ENCODE results near the gene OGT.
A peak's percentile ranks its signal among the peaks of the same experiment; 100 is the strongest.
"Not testable (repeated sequence)": the region's sequence is repeated elsewhere in the genome, so short reads cannot be mapped to it uniquely, and the experiment has no call there.

The OGT gene

DNA sequence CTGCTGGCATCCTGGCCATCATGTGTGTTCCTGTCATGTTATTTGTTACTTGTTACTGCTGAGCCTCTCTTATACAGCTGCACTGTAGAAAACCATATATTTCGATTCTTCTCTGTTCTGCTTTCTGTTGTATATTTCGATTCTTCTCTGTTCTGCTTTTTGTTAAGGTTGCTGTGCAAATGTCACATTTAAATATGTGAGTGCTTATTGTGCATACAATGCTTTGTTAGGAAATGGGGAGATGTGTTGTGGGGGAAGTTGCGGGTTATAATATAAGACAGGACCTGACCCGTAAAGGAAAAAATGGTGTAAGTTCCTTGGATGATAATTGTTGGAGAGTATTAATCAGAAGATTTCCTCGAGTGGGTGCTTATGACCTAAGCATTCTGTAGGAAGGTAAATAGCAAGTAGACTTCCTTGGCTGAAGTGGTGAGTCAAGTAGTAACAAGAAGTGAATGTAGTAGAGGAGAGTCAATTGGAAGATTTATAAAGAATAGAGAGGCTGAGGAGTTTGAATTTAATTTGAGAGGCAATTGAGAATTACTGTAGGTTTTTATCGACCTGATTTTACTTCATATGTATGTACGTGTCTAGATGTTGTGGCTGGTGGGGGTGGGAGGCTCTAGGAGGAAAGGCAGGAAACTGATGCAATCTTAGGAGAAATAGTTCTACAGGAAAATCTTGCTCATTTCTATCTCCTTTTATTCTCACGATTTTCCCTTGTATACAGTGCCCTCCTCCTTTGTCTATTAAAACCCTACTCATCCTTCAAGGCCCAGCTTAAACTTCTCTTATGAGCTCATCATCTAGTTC is 8.5 kb downstream of the OGT start:
- DNase-seq: peak; percentile 21

DNA sequence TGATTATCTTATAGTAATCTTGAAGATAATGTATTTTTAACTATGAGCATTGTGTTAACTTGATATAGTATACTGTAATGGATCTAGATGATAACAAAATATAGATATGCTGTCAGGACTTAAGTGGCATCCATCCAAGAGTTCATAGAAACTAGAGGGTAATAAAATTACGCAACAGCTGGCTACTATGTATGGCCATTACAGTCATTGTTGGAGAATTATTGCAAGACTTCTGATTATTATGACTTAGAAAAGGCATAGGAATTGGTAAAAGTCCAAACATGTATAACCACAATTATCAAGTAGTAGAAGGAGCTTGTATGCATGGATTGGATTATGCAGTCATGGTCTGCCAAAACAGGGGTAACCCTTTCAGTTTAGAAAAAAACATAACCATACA is 9.5 kb downstream of the OGT start:
- DNase-seq: peak; percentile 19

DNA sequence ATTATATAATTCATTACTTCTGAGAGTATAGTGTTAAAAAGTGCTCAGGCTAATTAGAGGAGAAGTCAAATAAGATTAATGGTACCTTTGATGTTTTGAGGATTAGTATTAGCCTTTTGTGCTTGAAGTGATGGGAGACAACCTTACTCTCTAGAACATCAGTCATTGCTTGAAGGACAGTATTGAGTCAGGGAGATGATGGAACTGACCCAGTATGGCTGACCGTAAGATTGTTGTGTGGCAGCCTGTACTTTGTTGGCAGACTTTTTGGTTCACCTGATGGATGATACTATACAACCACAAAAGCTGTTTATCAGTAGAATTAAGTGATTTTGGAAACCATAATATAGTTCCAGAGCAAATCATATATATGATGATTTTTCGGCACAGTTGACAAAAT is 9.9 kb downstream of the OGT start:
- peak; percentile 50 for DNase-seq

DNA sequence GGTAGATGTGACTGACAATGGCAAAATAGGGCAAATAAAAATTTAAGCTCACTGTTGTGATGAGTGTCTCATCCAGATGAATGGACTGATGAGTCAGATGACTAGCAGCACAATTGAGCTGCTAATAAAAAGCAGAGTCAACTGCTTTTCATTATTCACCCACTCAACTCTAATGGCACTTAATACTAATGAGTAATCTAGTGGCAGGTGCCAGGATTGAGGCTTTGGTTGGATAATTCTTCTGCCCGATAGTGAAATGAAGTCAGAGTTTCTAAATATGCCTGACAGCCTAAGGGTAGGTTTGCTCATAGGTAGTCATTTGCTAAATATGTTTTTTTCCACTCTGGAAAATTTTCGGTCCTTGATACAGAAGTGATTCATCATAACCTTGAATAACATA is 10.4 kb downstream of the OGT start:
- peak; percentile 80 for DNase-seq

DNA sequence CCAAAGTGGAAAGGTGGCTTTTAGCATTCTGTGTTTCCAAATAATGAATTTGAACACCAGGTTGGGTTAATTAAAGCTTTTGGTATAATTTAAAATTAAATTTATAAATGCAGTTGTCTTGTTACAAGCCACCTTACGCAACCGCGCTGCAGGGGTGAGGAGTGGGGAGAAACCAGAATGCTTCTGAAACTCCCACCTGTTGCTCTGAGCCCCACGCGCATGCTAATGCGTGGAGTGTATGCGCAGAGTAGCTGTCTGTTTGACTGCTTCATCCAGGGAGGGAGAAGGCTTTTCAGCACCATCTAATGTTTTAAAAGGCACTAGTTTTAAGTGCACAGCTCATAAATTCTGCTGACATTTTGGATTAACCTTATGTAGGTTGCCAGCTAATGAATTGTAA is 12.5 kb downstream of the OGT start:
- no peak for DNase-seq

DNA sequence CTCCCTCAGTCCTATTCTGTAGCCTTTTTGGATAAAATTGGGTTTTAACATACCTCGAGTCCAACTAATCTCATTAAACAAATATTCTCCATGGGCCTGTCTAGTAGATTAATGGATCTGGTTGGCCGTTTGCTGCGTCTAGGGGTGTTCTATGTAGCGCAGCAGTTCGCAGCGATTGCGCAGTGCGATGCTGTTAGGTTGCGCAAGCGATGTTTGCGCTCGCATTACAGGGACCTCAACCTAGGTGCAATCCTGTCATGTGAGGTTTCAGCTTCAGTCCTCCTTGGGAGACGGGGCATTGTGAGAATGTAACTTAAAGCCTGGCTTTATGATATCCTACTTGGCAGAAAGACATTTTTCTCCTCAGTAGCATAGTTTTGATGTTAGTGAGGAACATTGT is 14.0 kb downstream of the OGT start:
- DNase-seq: no peak

DNA sequence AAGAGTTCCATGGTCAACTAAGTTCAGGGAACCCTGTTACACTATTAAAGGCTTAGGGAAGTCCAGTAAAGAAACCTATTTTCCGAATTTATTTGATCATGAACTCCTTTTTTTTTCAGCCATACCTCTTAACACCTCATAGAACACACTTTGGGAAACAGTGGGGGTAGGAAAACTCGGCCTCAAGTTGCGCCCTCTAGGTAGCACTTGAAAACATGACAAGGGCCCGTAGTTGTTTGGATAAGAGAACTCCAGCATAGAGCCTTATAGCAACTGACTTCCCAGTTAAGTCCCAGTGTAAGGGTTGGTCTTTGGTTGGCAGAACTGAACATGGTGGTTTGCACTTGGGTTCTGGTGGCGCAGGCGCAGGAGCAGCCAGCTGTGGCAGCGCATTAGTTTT is 14.4 kb downstream of the OGT start:
- no peak for DNase-seq

DNA sequence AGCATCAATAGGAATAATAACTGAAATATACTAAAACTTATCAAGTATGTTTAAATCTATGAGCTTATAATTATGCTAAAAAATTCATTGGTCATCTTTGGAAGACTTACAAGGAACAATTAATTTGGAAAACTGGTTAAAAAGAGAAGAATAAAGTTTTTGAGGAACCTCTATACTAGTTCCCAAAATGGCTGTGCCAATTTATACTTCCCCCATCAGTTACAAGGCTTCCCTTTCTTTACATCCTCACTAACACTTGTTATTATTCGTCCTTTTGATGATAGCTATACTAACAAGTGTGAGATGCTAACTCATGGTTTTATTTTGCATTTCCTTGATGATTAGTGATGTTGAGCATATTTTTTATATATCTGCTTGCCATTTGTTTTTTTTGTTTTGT is 17.1 kb downstream of the OGT start:
- no peak for DNase-seq

DNA sequence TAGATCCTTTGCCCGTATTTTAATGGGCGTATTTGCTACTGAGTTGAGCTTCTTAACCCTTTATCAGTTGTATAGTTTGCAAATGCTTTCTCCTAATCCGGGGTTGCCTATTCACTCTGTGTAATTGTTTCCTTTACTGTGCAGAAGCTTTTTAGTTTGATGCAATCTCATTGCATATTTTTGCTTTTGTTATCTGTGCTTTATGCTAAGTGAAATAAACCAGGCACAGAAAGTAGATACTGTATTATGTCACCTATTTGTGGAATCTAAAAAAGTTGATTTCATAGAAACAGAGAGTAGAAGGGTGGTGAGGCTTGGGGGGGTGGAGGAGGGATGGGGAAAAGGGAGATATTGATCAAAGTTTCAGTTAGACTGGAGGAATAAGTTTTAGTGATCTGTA is 17.7 kb downstream of the OGT start:
- DNase-seq: no peak

DNA sequence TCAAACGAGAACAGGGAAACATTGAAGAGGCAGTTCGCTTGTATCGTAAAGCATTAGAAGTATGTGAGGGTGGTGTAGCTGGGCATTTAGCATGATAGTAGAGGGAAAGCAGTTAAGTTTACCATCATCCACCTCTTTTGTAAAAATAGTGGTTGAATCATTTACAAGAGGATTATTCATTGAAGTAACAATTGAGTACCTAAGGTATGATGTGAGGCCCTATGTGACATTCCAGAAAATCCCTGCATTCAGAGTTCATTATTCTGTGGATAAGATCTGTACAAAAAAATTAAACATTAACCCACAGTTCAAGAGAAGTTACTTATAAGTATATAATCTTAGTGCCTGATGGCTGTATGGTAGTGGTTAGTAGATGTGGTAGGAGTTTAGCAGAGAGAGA is 23.1 kb downstream of the OGT start:
- DNase-seq: no peak

DNA sequence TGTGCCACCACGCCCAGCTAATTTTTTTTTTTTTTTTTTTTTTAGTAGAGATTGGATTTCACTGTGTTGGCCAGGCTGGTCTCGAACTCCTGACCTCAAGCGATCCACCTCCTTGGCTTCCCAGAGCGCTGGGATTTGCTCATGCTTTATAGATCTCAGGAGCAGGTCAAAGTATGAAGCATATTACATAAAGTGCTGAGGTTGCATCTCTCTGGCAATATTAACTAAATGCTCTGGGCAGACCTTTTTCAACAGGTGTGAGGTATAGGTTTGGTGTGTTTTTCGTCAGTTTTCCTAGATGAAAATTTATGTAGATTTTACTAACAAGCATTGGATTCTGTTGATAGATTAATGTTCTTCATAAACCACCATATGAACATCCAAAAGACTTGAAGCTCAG is 26.0 kb downstream of the OGT start:
- DNase-seq: no peak

DNA sequence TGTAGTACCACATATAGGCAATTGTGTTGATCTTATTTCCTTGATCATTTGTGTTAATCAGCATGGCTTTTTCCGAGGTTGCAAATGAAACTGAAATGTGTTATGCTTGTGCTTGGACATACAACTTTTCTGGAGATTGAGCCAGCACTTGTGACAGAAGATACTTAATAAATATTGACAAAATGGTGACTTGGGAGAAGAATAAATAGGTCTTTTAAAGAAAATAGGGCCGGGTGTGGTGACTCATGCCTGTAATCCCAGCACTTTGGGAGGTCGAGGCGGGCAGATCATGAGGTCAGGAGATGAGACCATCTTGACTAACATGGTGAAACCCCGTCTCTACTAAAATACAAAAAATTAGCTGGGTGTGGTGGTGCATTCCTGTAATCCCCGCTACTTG is 26.9 kb downstream of the OGT start:
- DNase-seq: peak; percentile 24

DNA sequence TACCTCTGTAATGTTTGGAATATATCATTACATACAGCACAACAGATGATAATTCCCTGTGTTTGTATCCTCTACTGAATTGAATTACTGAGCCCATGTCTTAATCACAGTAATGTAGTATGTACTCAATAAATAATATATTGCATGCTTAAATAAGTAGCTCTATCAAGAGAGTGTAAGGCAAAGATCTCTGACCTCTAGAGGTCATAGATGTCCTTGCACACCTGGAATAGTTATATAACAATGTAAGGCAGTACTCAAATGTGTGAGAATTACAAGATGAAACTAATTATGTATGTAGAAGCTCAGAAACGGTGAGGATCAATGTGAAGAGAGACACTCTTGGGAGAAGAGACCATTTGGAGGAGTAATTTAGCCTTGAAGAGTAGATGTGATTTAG is 31.0 kb downstream of the OGT start:
- no peak for DNase-seq

DNA sequence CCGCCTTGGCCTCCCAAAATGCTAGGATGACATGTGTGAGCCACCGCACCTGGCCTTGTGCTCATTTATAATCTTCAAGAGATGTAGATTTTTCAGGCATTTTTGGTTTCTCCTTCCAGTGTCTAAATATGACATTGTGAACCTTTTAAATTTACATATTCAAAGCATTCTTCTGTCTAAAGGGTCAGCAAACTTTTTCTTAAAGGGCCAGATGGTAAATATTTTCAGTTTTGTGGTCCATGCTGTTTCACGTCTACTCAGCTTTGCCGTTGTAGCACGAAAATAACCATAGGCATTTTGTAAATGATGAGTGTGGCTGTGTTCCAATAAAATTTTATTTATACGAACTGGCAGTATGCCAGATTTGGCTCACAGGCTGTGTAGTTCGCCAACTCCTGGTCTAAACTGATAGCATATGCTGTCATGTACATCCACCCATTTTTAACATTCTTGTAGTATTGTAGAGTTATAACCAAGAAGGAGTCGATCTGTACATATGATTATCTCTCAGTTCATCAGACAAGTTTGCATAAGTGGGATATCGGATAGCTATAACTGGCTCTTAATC is 32.7 kb downstream of the OGT start:
- no peak for DNase-seq

DNA sequence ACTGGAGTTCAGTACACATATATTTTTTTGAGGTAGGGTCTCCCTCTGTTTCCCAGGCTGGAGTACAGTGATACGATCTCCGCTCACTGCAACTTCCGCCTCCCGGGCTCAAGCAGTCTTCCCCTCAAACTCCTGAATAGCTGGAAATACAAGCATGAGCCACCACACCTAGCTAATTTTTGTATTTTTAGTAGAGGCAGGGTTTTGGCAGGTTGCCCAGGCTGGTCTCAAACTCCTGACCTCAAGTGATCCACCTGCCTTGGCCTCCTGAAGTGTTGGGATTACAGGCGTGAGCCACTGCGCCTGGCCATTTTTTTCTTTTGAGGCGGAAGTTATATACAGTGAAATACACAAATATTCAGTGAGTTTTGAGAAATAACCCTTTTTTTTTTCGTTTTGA is 38.5 kb downstream of the OGT start:
- peak; percentile 32 for DNase-seq

DNA sequence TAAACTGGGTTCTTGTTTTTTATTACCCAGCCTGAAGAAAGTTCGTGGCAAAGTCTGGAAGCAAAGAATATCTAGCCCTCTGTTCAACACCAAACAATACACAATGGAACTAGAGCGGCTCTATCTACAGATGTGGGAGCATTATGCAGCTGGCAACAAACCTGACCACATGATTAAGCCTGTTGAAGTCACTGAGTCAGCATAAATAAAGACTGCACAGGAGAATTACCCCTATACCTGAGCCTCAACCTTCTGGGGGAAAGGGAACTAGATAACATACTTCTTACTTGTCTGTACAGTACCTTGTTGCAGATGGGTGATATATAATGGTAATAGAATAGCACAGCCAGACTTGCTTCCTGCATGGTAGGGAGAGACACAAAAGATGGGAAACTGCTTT is 40.7 kb downstream of the OGT start:
- DNase-seq: no peak

DNA sequence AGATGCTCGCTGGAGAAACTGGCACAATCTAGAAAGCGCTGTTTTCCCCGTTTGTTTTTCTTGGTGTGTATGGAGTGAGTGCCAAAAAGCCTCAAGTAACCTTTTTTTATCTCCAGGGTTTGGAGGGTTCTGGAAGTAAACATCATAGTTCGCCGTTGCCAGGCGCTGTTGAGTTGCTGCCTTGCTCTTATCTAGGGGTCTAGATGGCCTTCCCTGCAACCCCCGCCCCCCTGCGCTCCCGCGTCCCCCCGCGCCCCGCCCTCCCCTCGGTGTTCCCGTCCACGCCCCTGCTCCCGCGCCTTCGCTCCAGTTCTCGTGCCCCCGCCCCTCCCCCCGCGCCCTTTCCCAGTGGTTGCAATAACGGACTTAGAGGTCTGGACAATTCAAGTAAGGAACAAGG is 44.8 kb downstream of the OGT start:
- no peak for DNase-seq

DNA sequence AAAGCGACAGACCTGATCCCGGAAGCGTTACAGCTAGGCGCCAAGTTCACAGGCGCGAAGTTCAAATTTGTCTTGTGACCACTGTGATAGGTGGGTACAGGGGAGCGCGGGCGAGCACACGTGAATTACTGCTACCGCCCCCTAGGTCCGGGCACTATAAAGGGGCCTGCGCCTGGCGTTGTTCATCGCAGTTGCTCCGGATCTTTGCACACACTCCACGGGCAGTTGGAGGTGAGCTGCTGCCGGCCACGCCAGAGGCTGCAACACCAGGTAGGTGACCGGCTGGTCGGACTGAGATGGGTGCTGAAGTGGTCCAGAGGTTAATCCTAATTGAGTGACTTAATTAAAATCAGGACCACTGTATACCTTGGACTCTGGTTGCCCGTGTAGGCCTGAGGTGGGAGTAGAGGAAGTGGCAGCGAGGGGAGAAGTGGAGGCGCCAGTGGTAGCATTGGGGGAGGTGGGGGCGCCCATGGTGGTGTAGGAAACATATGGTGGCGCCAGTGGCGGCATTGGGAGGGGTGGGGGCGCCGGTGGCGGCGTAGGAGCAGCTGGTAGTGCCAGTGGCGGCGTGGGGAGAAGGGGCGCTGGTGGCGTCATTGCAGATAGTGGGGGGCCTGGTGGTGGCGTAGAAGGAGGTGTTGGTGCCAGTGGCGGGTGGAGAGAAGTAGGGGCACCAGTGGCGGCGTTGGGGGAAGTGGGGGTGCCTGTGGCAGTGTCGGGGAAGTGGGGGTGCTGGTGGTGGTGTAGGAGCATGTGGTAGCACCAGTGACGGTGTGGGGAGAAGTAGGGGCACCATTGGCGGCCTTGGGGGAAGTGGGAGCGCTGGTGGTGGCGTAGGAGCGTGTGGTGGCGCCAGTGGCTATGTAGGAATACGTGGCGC is 45.6 kb downstream of the OGT start, which contains the start of gene GCNA:
Gene GCNA, plus strand, starts transcription at position 185 of the 883 bp plus-strand sequence. CDS start 2,385 bp downstream, outside the sequence.
- no peak for DNase-seq

DNA sequence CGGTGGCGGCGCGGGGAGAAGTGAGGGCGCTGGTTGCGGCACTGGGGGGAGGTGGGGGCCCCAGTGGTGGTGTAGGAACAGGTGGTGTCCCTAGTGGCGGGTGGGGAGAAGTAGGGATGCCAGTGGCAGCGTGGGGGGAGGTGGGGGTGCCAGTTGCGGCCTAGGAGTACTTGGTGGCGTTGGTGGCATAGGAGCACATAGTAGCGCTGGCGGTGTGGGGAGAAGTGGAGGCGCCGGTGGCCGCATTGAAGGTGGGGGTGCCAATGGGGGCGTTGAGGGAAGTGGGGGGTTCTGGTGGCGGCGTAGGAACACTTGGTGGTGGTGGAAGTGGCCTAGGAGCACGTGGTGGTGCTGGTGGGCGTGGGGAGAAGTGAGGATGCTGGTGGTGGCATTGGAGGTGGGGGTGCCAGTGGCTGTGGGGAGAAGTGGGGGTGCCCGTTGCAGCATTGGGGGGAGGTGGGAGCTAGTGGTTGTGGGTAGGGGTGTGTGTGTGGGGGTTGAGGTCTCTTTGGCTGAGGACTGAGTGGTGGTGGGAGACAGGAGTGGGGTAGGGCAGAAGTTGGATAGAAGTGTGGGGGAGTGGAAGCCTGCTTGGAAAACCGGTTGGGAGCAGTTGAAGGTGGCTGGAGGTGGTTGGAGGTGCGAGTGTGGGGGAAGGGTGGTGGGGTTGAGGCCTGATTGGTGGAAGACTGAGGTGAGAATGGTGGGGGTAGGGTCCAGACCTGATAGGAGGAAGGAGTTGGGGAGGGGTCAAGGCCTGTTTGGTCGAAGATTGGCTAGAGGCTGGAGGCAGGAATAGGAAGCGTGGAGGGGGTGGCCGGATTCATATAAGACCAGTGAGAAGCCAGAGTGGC is 46.5 kb downstream of the OGT start:
- DNase-seq: no peak

DNA sequence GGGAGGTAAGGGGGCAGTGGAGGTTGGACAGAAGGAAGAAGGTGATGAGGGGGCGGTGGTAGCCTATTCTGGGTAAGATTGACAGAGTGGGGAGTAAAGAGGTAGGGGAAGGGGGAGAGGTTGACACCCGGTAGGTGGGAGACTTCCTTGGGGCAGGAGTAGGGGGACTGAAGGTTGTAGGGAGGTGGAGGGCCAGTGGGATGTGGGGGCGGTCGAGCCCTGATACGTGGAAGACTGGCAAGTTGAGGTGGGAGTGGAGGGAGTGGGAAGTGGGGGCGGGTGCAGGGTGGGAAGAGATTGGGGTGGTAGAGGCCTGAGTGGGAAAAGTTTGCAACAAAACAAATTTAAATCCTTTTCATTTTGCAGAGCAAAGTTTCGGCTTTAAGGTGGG is 47.1 kb downstream of the OGT start:
- DNase-seq: no peak

DNA sequence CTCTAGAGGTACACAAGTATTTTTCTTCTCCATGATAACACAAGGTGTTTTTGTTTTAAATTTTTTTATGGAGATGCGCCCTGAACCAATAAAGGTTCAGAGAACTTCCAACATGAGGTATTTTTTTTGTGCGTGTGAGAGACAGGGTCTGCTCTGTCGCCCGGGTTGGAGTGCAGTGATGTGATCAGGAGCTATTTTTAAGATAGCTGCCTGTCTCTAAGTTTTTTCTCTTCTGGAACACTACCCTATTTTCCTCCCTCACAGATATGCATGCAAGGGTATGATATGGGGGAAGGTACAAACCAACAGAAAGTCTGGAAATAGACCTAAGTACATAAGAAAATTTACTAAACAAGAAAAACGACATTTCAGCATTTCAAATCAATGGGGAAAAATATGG is 48.3 kb downstream of the OGT start:
- DNase-seq: no peak

DNA sequence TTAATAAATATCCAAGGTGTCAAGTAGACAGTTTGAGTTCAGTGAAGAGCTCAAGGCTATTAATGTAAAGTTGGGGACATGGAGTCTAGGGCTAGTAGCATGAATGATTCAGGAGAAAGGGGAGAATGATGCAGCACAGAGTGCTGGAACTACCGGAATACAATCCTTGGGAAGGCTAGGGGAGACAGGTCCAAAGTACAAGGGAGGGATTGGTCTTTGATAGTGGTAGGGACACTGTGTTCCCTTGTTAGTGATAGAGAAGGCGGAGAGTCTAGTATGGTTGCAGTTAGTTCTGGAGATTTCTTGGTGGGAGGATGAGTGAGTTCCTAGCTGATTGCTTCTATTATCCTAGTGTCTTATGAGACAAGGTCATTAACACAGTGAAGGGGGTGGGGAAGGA is 54.0 kb downstream of the OGT start:
- DNase-seq: no peak

DNA sequence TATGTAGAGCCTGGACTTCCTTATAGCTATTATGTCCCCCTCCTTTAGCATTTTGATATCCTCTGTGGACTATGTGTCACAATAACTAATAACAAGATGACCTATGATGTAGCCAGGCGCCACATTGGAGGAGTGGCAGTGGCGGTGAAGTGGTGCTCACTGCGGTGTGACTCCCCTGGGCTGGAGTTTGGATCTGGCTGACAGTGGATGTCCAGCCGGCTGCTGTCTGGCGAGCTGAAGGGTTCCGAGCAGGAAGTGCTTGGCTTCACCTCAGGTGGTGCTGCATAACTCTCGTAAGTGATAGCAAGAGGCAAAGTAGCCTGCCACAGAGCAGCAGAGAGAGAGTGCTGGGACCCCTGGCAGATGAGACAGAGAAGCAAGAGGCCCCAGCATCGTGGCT is 60.3 kb downstream of the OGT start:
- not testable (repeated sequence) for DNase-seq

Data from DMS53 (cell line).